Brain microvascular endothelial cell (primary cell): ENCODE results near the gene NAMPT.

Source experiments
- DNase-seq: peaks from one replicate; pipeline ENCODE4 v3.0.0-alpha.2; 2020
- H3K27ac ChIP-seq: fragments of 250-450 bp; sonication (Bioruptor Pico); 2 replicates; pipeline ENCODE4 v1.5.1; 2020; ENCODE audit warnings: mild to moderate bottlenecking, moderate library complexity
- H3K27me3 ChIP-seq: fragments of 250-450 bp; sonication (Bioruptor Pico); replicated peaks from 2 replicates; pipeline ENCODE4 v1.5.1; 2020; ENCODE audit warnings: mild to moderate bottlenecking
- H3K36me3 ChIP-seq: fragments of 250-450 bp; sonication (Bioruptor Pico); replicated peaks from 2 replicates; pipeline ENCODE4 v1.5.1; 2020; ENCODE audit warnings: mild to moderate bottlenecking
- H3K4me3 ChIP-seq: 2 replicates; pipeline ENCODE4 v1.5.1; 2011; ENCODE audit warnings: low read depth, mild to moderate bottlenecking, control low read depth, low read length, moderate library complexity
- in situ Hi-C: cut with HindIII; loops from 2 replicates; pipeline ENCODE4 v1.10.0; 2017; ENCODE audit warnings: low sequenced_read_pairs, low pct_ligation_motif_present
- TF ChIP-seq, protein P1 (sequence below): IDR thresholded peaks from 2 replicates; pipeline ENCODE4 v1.5.1; 2011; ENCODE audit warnings: low read depth, mild to moderate bottlenecking, moderate library complexity, low read length, control low read depth, inconsistent platforms; ENCODE audit errors: missing control alignments

Gene NAMPT

GRCh38 chr7:106260136-106260561, 24.6 kb downstream of the NAMPT start:
- Histone ChIP-seq H3K27me3 (no peaks in the 10 kb centered on the region), H3K27ac (no peak overlapping the region), H3K4me3 (no peak overlapping the region), H3K36me3 (peaks cover 23% of the 10 kb centered on the region)
- TF ChIP-seq, protein P1, sequence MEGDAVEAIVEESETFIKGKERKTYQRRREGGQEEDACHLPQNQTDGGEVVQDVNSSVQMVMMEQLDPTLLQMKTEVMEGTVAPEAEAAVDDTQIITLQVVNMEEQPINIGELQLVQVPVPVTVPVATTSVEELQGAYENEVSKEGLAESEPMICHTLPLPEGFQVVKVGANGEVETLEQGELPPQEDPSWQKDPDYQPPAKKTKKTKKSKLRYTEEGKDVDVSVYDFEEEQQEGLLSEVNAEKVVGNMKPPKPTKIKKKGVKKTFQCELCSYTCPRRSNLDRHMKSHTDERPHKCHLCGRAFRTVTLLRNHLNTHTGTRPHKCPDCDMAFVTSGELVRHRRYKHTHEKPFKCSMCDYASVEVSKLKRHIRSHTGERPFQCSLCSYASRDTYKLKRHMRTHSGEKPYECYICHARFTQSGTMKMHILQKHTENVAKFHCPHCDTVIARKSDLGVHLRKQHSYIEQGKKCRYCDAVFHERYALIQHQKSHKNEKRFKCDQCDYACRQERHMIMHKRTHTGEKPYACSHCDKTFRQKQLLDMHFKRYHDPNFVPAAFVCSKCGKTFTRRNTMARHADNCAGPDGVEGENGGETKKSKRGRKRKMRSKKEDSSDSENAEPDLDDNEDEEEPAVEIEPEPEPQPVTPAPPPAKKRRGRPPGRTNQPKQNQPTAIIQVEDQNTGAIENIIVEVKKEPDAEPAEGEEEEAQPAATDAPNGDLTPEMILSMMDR = no peak
- no peak for DNase-seq
- in situ Hi-C loops = no loop called here

- Histone ChIP-seq H3K4me3 (no peak overlapping the region), H3K27ac (no peak overlapping the region), H3K36me3 (peaks cover 20% of the 10 kb centered on the region), H3K27me3 (no peaks in the 10 kb centered on the region)
- DNase-seq = no peak
- in situ Hi-C loops = no loop called here
- TF ChIP-seq, protein P1 = no peak
Measured at GRCh38 chr7:106258789-106259188, 26.0 kb downstream of the NAMPT start.

DNA sequence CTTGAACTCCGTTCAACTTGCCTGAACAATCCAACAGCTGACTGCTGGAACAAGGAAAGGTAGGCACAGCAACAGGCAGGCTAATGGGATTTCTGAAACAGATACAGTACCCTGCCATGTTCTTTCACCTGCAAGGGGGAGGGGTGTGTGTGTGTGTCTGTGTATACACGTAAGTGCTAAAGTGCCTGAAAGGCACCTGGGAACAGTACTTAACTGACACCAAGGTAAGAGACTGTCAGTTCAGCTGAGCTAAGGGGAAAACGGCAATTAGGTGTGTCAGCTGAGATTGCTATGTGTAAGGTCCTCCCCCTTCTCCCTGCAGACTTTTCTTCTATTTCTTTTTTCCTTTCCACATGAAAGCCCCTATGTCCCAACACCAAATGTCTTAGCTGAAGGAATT, 27.0 kb downstream of the NAMPT start:
- Histone ChIP-seq H3K27me3 (no peaks in the 10 kb centered on the region), H3K27ac (no peak overlapping the region), H3K4me3 (no peak overlapping the region), H3K36me3 (peaks cover 19% of the 10 kb centered on the region)
- in situ Hi-C loops = no loop called here
- no peak for DNase-seq
- TF ChIP-seq, protein P1 = no peak

- no peaks in the 10 kb centered on the region for H3K27me3 ChIP-seq
- in situ Hi-C loops = no loop called here
- H3K27ac ChIP-seq = no peak overlapping the region
- no peak overlapping the region for H3K4me3 ChIP-seq
- no peak for DNase-seq
- H3K36me3 ChIP-seq = peaks cover 19% of the 10 kb centered on the region
- TF ChIP-seq, protein P1 = no peak
Measured at GRCh38 chr7:106256144-106256543, 28.6 kb downstream of the NAMPT start.

DNA sequence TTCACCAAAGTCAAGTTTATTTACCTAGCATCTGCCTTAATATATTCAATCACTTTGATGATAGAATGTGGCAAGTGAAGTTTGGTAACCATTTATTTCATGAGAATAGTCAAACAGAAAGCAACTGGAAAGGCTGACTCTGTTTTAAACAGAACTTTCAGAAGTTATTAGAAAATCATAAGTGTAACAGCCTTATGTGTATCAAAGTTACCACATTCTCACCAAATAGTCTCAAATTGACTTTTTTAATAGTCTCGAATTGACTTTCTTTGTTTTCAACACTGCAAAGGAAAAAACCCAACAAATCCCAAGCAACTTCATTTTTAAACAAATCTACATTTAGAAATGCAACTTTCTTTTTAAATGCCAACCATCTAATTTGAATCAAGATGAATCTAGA, 29.5 kb downstream of the NAMPT start:
- H3K27me3 ChIP-seq = no peaks in the 10 kb centered on the region
- no peak overlapping the region for H3K4me3 ChIP-seq
- no peak overlapping the region for H3K27ac ChIP-seq
- DNase-seq = no peak
- peaks cover 19% of the 10 kb centered on the region for H3K36me3 ChIP-seq
- in situ Hi-C loops = no loop called here
- TF ChIP-seq, protein P1 = no peak

- H3K27ac ChIP-seq = no peak overlapping the region
- no peak for DNase-seq
- peaks cover 15% of the 10 kb centered on the region for H3K36me3 ChIP-seq
- in situ Hi-C loops = no loop called here
- TF ChIP-seq, protein P1 = no peak
- H3K27me3 ChIP-seq = no peaks in the 10 kb centered on the region
- H3K4me3 ChIP-seq = no peak overlapping the region
Measured at GRCh38 chr7:106254525-106255116, 30.2 kb downstream of the NAMPT start.
